Neural cell (in vitro differentiated cells): ENCODE measurements around the gene PCBD2. TPM values are rescaled to one million over a fixed set of nuclear protein-coding genes. Genes with fewer than 3 reads are reported as not detected.

Source experiments
- H2AFZ ChIP-seq: fragments of 200-600, 300-800 bp; sonication (generic), shearing (Covaris generic); 2 replicates; pipeline ENCODE4 v1.6.0; 2014; ENCODE audit warnings: low read depth, mild to moderate bottlenecking, antibody characterized with exemption, low read length, moderate library complexity
- H3F3A ChIP-seq: fragments of 200-600 bp; shearing (Covaris generic); 2 replicates; pipeline ENCODE4 v1.6.1; 2016; ENCODE audit warnings: mild to moderate bottlenecking, moderate library complexity, mixed read lengths, antibody characterized with exemption, low read length; ENCODE audit not compliant: insufficient read depth, poor library complexity, severe bottlenecking
- H3K27ac ChIP-seq: fragments of 200-600, 300-800 bp; sonication (generic), shearing (Covaris generic); 2 replicates; pipeline ENCODE4 v1.5.1; 2014; ENCODE audit warnings: mild to moderate bottlenecking, low read length, moderate library complexity
- H3K27me3 ChIP-seq: fragments of 300-800, 200-600 bp; sonication (generic), shearing (Covaris generic); 2 replicates; pipeline ENCODE4 v1.6.0; 2014; ENCODE audit warnings: mild to moderate bottlenecking, low read depth, low read length, moderate library complexity; ENCODE audit not compliant: insufficient read depth
- H3K36me3 ChIP-seq: fragments of 300-800, 200-600 bp; sonication (generic), shearing (Covaris generic); 2 replicates; pipeline ENCODE4 v1.5.1; 2014; ENCODE audit warnings: mild to moderate bottlenecking, antibody characterized with exemption, low read length, moderate library complexity; ENCODE audit not compliant: insufficient read depth
- H3K4me2 ChIP-seq: fragments of 300-800, 200-600 bp; sonication (generic), shearing (Covaris generic); 2 replicates; pipeline ENCODE4 v1.6.0; 2014; ENCODE audit warnings: mild to moderate bottlenecking, low read length
- H3K4me3 ChIP-seq: fragments of 300-800, 200-600 bp; sonication (generic), shearing (Covaris generic); 2 replicates; pipeline ENCODE4 v1.5.1; 2014; ENCODE audit warnings: mild to moderate bottlenecking, low read length, moderate library complexity
- H3K79me2 ChIP-seq: fragments of 200-600 bp; shearing (Covaris generic); replicated peaks from 2 replicates; pipeline ENCODE4 v1.6.0; 2014; ENCODE audit warnings: mild to moderate bottlenecking, low read length, moderate library complexity; ENCODE audit not compliant: insufficient read depth
- H3K9ac ChIP-seq: fragments of 300-800, 200-600 bp; sonication (generic), shearing (Covaris generic); 2 replicates; pipeline ENCODE4 v1.6.1; 2016; ENCODE audit warnings: mild to moderate bottlenecking, low read length, mixed read lengths
- H3K9me2 ChIP-seq: fragments of 200-600 bp; shearing (Covaris generic); 2 replicates; pipeline ENCODE4 v1.6.1; 2016; ENCODE audit warnings: mild to moderate bottlenecking, low read length, mixed read lengths; ENCODE audit not compliant: insufficient read depth
- H3K9me3 ChIP-seq: fragments of 200-600, 300-800 bp; sonication (generic), shearing (Covaris generic); 2 replicates; pipeline ENCODE4 v1.6.1; 2016; ENCODE audit warnings: mild to moderate bottlenecking, mixed run types, low read length, moderate library complexity, mixed read lengths
- H4K20me1 ChIP-seq: fragments of 200-600 bp; shearing (Covaris generic); 2 replicates; pipeline ENCODE4 v1.6.1; 2016; ENCODE audit warnings: mild to moderate bottlenecking, mixed run types; ENCODE audit not compliant: insufficient read depth
- EP300 ChIP-seq: fragments of 450-650 bp; conservative IDR thresholded peaks from 2 replicates; pipeline ENCODE4 v1.6.1; 2014; ENCODE audit warnings: antibody characterized with exemption, mild to moderate bottlenecking, moderate library complexity; ENCODE audit not compliant: poor library complexity, severe bottlenecking
- EZH2 ChIP-seq: fragments of 200-600, 300-800 bp; shearing (Covaris generic), sonication (generic); IDR thresholded peaks from 2 replicates; pipeline ENCODE4 v1.6.1; 2014; ENCODE audit warnings: antibody characterized with exemption, low read length, borderline replicate concordance, mild to moderate bottlenecking; ENCODE audit not compliant: insufficient read depth, poor library complexity, severe bottlenecking
- MXI1 ChIP-seq: fragments of 450-650 bp; conservative IDR thresholded peaks from 2 replicates; pipeline ENCODE4 v1.6.1; 2014; ENCODE audit warnings: antibody characterized with exemption, mild to moderate bottlenecking; ENCODE audit not compliant: poor library complexity, severe bottlenecking
- POLR2AphosphoS5 ChIP-seq: IDR thresholded peaks from 2 replicates; pipeline ENCODE4 v1.6.1; 2012
- RAD21 ChIP-seq: fragments of 450-650 bp; conservative IDR thresholded peaks from 2 replicates; pipeline ENCODE4 v1.6.1; 2014; ENCODE audit warnings: antibody characterized with exemption, mild to moderate bottlenecking, moderate library complexity
- REST ChIP-seq: IDR thresholded peaks from 2 replicates; pipeline ENCODE4 v1.6.1; 2012; ENCODE audit warnings: borderline replicate concordance
- SMC3 ChIP-seq: fragments of 450-650 bp; conservative IDR thresholded peaks from 2 replicates; pipeline ENCODE4 v1.6.1; 2014; ENCODE audit warnings: antibody characterized with exemption, mild to moderate bottlenecking, moderate library complexity; ENCODE audit not compliant: poor library complexity
- TAF1 ChIP-seq: IDR thresholded peaks from 2 replicates; pipeline ENCODE4 v1.6.1; 2012; ENCODE audit warnings: low read depth
- polyA plus RNA-seq: library from polyadenylated mRNA; depleted of rRNA; stranded (reverse); fragments of >200 nt; gene quantifications from 2 replicates; pipeline ENCODE4 v1.2.3, GENCODE V29; 2014
- TF ChIP-seq, protein P1 (sequence below): fragments of 450-650 bp; IDR thresholded peaks from 2 replicates; pipeline ENCODE4 v1.5.1; 2014; ENCODE audit warnings: antibody characterized with exemption, mild to moderate bottlenecking, moderate library complexity; ENCODE audit not compliant: poor library complexity, severe bottlenecking

PCBD2 gene
- polyA plus RNA-seq, 1 donor from 2014 or later = 6.0 TPM

DNA sequence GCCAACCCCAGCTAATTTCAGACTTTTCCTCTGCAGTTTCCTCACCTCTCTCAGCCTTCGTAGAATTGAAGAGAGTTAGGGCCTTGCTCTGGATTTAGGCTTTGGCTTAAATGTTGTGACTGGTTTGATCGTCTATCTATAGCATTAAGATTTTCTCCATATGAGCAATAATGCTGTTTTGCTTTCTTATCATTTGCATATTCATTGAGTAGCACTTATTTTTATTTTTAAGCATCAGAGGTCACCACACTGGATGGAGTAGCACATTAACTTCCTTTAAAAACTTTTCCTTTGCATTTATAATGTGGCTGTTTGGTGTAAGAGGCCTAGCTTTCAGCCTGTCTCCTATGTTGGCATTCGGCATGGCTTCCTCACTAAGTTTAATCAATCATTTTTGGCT lies 12.6 kb upstream of the PCBD2 start:
- TF ChIP-seq, protein P1, sequence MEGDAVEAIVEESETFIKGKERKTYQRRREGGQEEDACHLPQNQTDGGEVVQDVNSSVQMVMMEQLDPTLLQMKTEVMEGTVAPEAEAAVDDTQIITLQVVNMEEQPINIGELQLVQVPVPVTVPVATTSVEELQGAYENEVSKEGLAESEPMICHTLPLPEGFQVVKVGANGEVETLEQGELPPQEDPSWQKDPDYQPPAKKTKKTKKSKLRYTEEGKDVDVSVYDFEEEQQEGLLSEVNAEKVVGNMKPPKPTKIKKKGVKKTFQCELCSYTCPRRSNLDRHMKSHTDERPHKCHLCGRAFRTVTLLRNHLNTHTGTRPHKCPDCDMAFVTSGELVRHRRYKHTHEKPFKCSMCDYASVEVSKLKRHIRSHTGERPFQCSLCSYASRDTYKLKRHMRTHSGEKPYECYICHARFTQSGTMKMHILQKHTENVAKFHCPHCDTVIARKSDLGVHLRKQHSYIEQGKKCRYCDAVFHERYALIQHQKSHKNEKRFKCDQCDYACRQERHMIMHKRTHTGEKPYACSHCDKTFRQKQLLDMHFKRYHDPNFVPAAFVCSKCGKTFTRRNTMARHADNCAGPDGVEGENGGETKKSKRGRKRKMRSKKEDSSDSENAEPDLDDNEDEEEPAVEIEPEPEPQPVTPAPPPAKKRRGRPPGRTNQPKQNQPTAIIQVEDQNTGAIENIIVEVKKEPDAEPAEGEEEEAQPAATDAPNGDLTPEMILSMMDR = no peak
- TF ChIP-seq POLR2AphosphoS5 = no peak
- Histone ChIP-seq H3K79me2 (peaks cover 3% of the 10 kb centered on the region), H3K27me3 (no peaks in the 10 kb centered on the region), H3K9me2 (no peaks in the 10 kb centered on the region), H2AFZ (no peak overlapping the region), H3K9ac (no peak overlapping the region), H3K36me3 (peaks cover 7% of the 10 kb centered on the region), H4K20me1 (no peaks in the 10 kb centered on the region), H3K4me3 (no peak overlapping the region), H3K27ac (no peak overlapping the region), H3K9me3 (no peaks in the 10 kb centered on the region), H3K4me2 (no peak overlapping the region), H3F3A (no peaks in the 10 kb centered on the region)

DNA sequence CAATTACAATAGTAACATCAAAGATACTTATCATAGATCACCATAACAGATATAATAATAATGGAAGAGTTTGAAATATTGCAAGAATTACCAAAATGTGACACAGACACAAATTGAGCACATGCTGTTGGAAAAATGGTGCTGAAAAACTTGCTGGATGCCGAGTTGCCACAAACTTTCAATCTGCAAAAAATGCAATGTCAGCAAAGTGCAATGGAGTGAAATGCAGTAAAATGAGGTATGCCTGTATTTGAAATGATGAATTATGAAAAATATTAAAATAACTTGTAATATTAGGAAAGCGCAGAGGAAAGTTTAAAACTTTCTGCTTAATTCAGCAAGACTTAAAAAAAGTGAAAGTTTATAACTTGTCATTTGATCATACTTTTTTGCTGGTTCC lies 12.0 kb upstream of the PCBD2 start:
- Histone ChIP-seq H3K9ac (no peak overlapping the region), H3F3A (no peaks in the 10 kb centered on the region), H3K4me3 (no peak overlapping the region), H3K27ac (no peak overlapping the region), H3K79me2 (peaks cover 3% of the 10 kb centered on the region), H2AFZ (no peak overlapping the region), H3K9me3 (no peaks in the 10 kb centered on the region), H3K27me3 (no peaks in the 10 kb centered on the region), H3K9me2 (no peaks in the 10 kb centered on the region), H3K36me3 (peaks cover 7% of the 10 kb centered on the region), H4K20me1 (no peaks in the 10 kb centered on the region), H3K4me2 (no peak overlapping the region)
- TF ChIP-seq RAD21 = no peak
- TF ChIP-seq EP300 = no peak
- TF ChIP-seq REST = no peak
- TF ChIP-seq SMC3 = no peak
- TF ChIP-seq MXI1 = no peak
- no peak for TF ChIP-seq TAF1
- no peak for TF ChIP-seq POLR2AphosphoS5
- no peak for TF ChIP-seq EZH2
- TF ChIP-seq, protein P1 = no peak
